D721Med (cell line): Measurements from ENCODE around the gene NEK10.

Experiments used
- DNase-seq: peaks from one replicate; pipeline ENCODE4 v3.0.0; 2011; ENCODE audit warnings: low spot score; ENCODE audit not compliant: insufficient read length
- FAIRE-seq: peaks from 2 replicates; lab custom pipeline; 2011; peaks lifted over from hg19 to GRCh38; lab: Jason Lieb, UNC
- CTCF ChIP-seq: IDR thresholded peaks from 2 replicates; pipeline ENCODE4 v1.5.1; 2012; ENCODE audit warnings: mild to moderate bottlenecking, control low read depth; ENCODE audit not compliant: insufficient read depth; ENCODE audit errors: missing control alignments

The NEK10 gene

GRCh38 chr3:27119639-27120038 is 249.5 kb downstream of the NEK10 start:
- no peak for TF ChIP-seq CTCF
- FAIRE-seq (no peak), DNase-seq (no peak)

GRCh38 chr3:27115352-27115751 is 253.8 kb downstream of the NEK10 start:
- FAIRE-seq: no peak
- no peak for DNase-seq
- no peak for TF ChIP-seq CTCF

GRCh38 chr3:27114684-27115083 is 254.5 kb downstream of the NEK10 start:
- DNase-seq (no peak), FAIRE-seq (no peak)
- no peak for TF ChIP-seq CTCF

- TF ChIP-seq CTCF: no peak
- DNase-seq: no peak
- FAIRE-seq: no peak
These were observed 255.1 kb downstream of the NEK10 start for GRCh38 chr3:27114129-27114528.

- FAIRE-seq (peak; percentile 48), DNase-seq (no peak)
- TF ChIP-seq CTCF: no peak
These were observed 259.2 kb downstream of the NEK10 start for GRCh38 chr3:27110020-27110419.

GRCh38 chr3:27108322-27108721 is 260.9 kb downstream of the NEK10 start:
- TF ChIP-seq CTCF: no peak
- FAIRE-seq: no peak
- DNase-seq: no peak

- DNase-seq (no peak), FAIRE-seq (no peak)
- peak; percentile 6 for TF ChIP-seq CTCF
These were observed 263.3 kb downstream of the NEK10 start for GRCh38 chr3:27105904-27106303.
